Testis (tissue), 3 donors: ENCODE results near the gene PHF21A. TPM values are rescaled to one million over a fixed set of nuclear protein-coding genes. Genes with fewer than 3 reads are reported as not detected.

Experiments used
- DNase-seq: peaks from one replicate; pipeline ENCODE4 v3.0.0-alpha.2; 2019
- H3K27ac ChIP-seq, 2 donors: fragments of 200-600 bp; sonication (generic); one replicate each; pipeline ENCODE4 v1.5.1; 2019
- H3K27me3 ChIP-seq: fragments of 200-600 bp; sonication (generic); one replicate; pipeline ENCODE4 v1.5.1; 2019
- H3K36me3 ChIP-seq: fragments of 200-600 bp; sonication (generic); one replicate; pipeline ENCODE4 v1.5.1; 2017; ENCODE audit warnings: low read depth; ENCODE audit errors: missing control alignments
- H3K4me1 ChIP-seq: fragments of 200-600 bp; sonication (generic); one replicate; pipeline ENCODE4 v1.5.1; 2019
- H3K4me3 ChIP-seq, 2 donors: fragments of 200-600 bp; sonication (generic); one replicate each; pipeline ENCODE4 v1.5.1; 2017 to 2019
- H3K9me3 ChIP-seq: fragments of 200-600 bp; sonication (generic); one replicate; pipeline ENCODE4 v1.5.1; 2017
- CTCF ChIP-seq, 3 experiments: fragments of 450-650 bp in 2 of 3; fragments of 200-600 bp in 1 of 3; sonication (generic) in 1 of 3; IDR thresholded peaks; one replicate each; pipeline ENCODE4 v1.5.1; 2016 to 2019; ENCODE audit warnings: antibody characterized with exemption in 3 of 3, mild to moderate bottlenecking in 2 of 3, moderate library complexity in 1 of 3
- POLR2A ChIP-seq: fragments of 450-650 bp; IDR thresholded peaks from one replicate; pipeline ENCODE4 v1.6.1; 2017; ENCODE audit warnings: antibody characterized with exemption, mild to moderate bottlenecking, moderate library complexity
- WGBS, 2 donors: methylation state at CpG; one replicate each; pipeline ENCODE4 v1.1.5; 2018; 5-methylcytosine and 5-hydroxymethylcytosine counted together
- intact Hi-C: fragments of 100-400 bp; cut with DNase I; formaldehyde crosslinking; loops from one replicate; pipeline ENCODE4 v1.15.1; 2023; ENCODE audit warnings: low total_unique reads
- polyA plus RNA-seq: library from polyadenylated mRNA; stranded (reverse); fragments of 350-450 nt; fragmentation: Illumina TruSeq; extraction: RNeasy Lipid Tissue Mini Kit (QIAGEN cat#74804); gene quantifications from one replicate; pipeline ENCODE4 v1.2.3, GENCODE V29; 2014; ENCODE audit warnings: low read depth, low replicate concordance; ENCODE audit not compliant: insufficient read depth
- total RNA-seq, 2 donors: library from RNA; depleted of rRNA; stranded (reverse); fragments of >200 nt; gene quantifications; one replicate each; pipeline ENCODE4 v1.2.3, GENCODE V29; 2016

The PHF21A gene
- total and polyA plus RNA-seq, 3 donors from 2014 or later = 53.5 to 83.2 (median 56.6) TPM

- Histone ChIP-seq H3K4me3 (peak overlapping the region; percentile 41 to 54), H3K27ac (peak overlapping the region; percentile 3 to 59)
Observed at GRCh38 chr11:45921561-45922424, 199.5 kb downstream of the PHF21A start.

DNA sequence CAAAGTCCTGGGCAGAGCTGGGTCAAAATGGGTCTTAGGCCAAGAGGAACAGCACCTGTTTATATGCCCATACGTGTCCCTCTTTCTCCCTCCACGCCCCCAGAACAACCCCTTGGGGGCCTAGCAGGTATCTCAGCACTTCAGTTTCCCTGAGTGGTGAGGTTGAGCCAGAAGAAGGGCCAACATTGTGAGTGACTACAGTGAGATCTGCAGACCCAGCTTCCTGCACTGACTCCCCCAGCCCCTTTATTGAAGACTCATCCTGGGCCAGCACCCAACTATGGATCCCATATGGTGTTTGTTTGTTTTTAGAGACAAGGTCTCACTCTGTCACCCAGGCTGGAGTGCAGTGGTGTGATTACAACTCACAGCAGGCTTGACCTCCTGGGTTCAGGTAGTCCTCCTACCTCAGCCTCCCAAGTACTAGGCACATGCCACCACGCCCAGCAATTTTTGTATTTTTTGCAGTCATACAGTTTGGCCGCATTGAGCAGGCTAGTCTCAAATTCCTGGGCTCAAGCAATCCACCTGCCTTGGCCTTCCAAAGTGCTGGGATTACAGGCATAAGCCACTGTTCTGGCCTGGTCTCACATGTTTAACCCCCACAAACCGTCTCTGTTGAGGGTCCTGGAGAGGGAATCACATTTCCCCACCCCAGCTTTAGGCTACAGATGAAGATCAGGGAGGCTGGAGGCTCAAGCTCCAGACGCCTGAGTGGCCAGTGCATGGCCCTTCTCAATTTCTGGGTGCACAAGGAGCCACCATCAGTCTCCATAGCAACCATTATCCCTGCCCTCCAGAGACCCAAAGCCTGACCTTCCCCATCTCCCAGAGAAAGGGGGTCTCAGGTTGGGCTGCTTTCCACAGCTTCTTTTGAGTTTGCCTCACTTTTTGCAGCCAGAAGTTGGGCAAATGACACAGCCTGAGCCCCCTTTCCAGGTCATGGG is 200.4 kb downstream of the PHF21A start:
- TF ChIP-seq POLR2A (no peak), CTCF (IDR thresholded peaks at IDR 0.05) (no peak)
- peaks cover 22% of the 10 kb centered on the region for H3K4me1 ChIP-seq
- DNase-seq = no peak
- H3K9me3 ChIP-seq = no peaks in the 10 kb centered on the region
- no peak overlapping the region for H3K4me3 ChIP-seq
- peak overlapping the region in 1 of 2 donors; percentile 59 for H3K27ac ChIP-seq
- no peaks in the 10 kb centered on the region for H3K27me3 ChIP-seq
- intact Hi-C loops = no loop called here
- 75 to 94% methylated on average over 5 to 6 of the region's 6 CpGs for WGBS, 2 donors
- no peaks in the 10 kb centered on the region for H3K36me3 ChIP-seq

More at GRCh38 chr11:45921561-45922424, 199.5 kb downstream of the PHF21A start:
- TF ChIP-seq POLR2A (no peak), CTCF (IDR thresholded peaks at IDR 0.05) (no peak)
- Histone ChIP-seq H3K36me3 (no peaks in the 10 kb centered on the region), H3K9me3 (no peaks in the 10 kb centered on the region), H3K27me3 (no peaks in the 10 kb centered on the region), H3K4me1 (peaks cover 19% of the 10 kb centered on the region)
- WGBS, 2 donors = 8 to 32% methylated on average over 16 to 49 of the region's 54 CpGs
- intact Hi-C loops = no loop called here
- DNase-seq = peak; percentile 47

- intact Hi-C loops = no loop called here
- Histone ChIP-seq H3K9me3 (no peaks in the 10 kb centered on the region), H3K4me3 (no peak overlapping the region), H3K27me3 (no peaks in the 10 kb centered on the region), H3K36me3 (no peaks in the 10 kb centered on the region), H3K4me1 (peaks cover 22% of the 10 kb centered on the region), H3K27ac (no peak overlapping the region)
- TF ChIP-seq CTCF (IDR thresholded peaks at IDR 0.05) = no peak
- no peak for TF ChIP-seq POLR2A
- 72 to 73% methylated on average over 12 to 13 of the region's 13 CpGs for WGBS, 2 donors
- no peak for DNase-seq
Observed at GRCh38 chr11:45919806-45920530, 201.3 kb downstream of the PHF21A start.

DNA sequence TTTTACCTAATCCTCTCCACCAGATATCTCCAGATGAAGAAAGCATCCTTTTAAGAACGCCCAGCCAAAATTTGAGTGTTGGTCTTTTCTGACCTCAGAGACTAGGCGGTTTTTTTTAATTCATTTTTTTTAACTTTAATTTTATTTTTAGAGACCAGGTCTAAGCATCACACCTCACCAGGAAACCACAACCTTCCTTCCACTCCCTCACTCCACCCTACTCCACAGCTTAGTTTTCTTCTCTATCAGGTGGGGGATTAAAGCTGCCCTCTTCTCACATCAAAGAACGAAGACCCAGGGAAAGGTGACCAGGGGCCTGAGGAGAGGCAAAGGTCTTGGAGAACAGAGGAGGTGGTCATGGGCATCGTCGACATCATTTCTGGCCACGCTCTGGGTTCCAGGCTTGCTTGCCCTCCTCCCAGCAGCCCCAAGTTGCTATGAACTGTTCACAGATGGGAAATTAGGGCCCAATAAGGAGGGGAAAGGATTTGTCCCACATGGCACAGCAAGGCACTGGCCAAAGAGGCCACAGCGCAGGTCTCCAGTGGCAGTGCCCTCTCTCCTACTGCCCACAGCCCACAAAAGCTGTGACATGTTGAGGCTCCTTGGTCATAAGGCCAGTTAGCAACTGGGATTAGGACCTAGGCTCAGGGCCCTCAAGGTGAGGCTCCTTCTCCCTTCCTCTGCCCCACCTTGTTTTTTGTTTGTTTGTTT is 202.1 kb downstream of the PHF21A start:
- H3K4me3 ChIP-seq = peak overlapping the region; percentile 72 to 88
- peak overlapping the region in 1 of 2 donors; percentile 85 for H3K27ac ChIP-seq
- WGBS, 2 donors = 46 to 53% methylated on average over 7 of the region's 7 CpGs
- no peak for DNase-seq
- no peak for TF ChIP-seq POLR2A
- TF ChIP-seq CTCF (IDR thresholded peaks at IDR 0.05) = no peak
- intact Hi-C loops = no loop called here
- H3K4me1 ChIP-seq = peaks cover 22% of the 10 kb centered on the region
- no peaks in the 10 kb centered on the region for H3K9me3 ChIP-seq
- no peaks in the 10 kb centered on the region for H3K36me3 ChIP-seq
- no peaks in the 10 kb centered on the region for H3K27me3 ChIP-seq
